ENCODE data around the gene TEX51. TPM values are rescaled to one million over a fixed set of nuclear protein-coding genes. Genes with fewer than 3 reads are reported as not detected.

TEX51 gene
- not detected for total RNA-seq

- Mint-ChIP-seq H3K36me3 (ENCODE audit: low read depth) (no peaks in the 10 kb centered on the region), H3K27me3 (peaks cover 1% of the 10 kb centered on the region), H3K4me1 (no peaks in the 10 kb centered on the region), H3K4me3 (no peak within 1 kb of the TSS), H3K27ac (no peak within 1 kb of the TSS), H3K9me3 (no peaks in the 10 kb centered on the region)
- CTCF ChIA-PET: no interaction called here
- DNase-seq: peak; percentile 2
- POLR2A ChIA-PET: no interaction called here
Measured at GRCh38 chr2:126898636-126899035, at the start of gene TEX51. TEX51 (plus strand) TSS chr2:126898890; CDS start chr2:126898919, 29 bp downstream.

- H3K4me3 Mint-ChIP-seq: no peak overlapping the region
- H3K27me3 Mint-ChIP-seq: peaks cover 9% of the 10 kb centered on the region
- CTCF ChIA-PET: no interaction called here
- DNase-seq: no peak
- POLR2A ChIA-PET: no interaction called here
- no peaks in the 10 kb centered on the region for H3K36me3 Mint-ChIP-seq (ENCODE audit: low read depth)
- no peak overlapping the region for H3K27ac Mint-ChIP-seq
- H3K9me3 Mint-ChIP-seq: no peaks in the 10 kb centered on the region
- no peaks in the 10 kb centered on the region for H3K4me1 Mint-ChIP-seq
Measured at GRCh38 chr2:126849054-126849453, 49.6 kb upstream of the TEX51 start.

- Mint-ChIP-seq H3K9me3 (no peaks in the 10 kb centered on the region), H3K27ac (no peak overlapping the region), H3K36me3 (ENCODE audit: low read depth) (no peaks in the 10 kb centered on the region), H3K4me3 (no peak overlapping the region), H3K4me1 (no peaks in the 10 kb centered on the region), H3K27me3 (peaks cover 9% of the 10 kb centered on the region)
- POLR2A ChIA-PET: no interaction called here
- CTCF ChIA-PET: no interaction called here
- DNase-seq: no peak
Measured at GRCh38 chr2:126849486-126849885, 49.2 kb upstream of the TEX51 start.

GRCh38 chr2:126849991-126850535 is 48.6 kb upstream of the TEX51 start:
- Mint-ChIP-seq H3K36me3 (ENCODE audit: low read depth) (no peaks in the 10 kb centered on the region), H3K9me3 (no peaks in the 10 kb centered on the region), H3K4me1 (no peaks in the 10 kb centered on the region), H3K27ac (no peak overlapping the region), H3K27me3 (peaks cover 11% of the 10 kb centered on the region), H3K4me3 (no peak overlapping the region)
- CTCF ChIA-PET: no interaction called here
- POLR2A ChIA-PET: no interaction called here
- DNase-seq: no peak

- Mint-ChIP-seq H3K27ac (no peak overlapping the region), H3K4me3 (no peak overlapping the region), H3K27me3 (peaks cover 12% of the 10 kb centered on the region), H3K36me3 (ENCODE audit: low read depth) (no peaks in the 10 kb centered on the region), H3K4me1 (no peaks in the 10 kb centered on the region), H3K9me3 (no peaks in the 10 kb centered on the region)
- CTCF ChIA-PET: no interaction called here
- no peak for DNase-seq
- POLR2A ChIA-PET: no interaction called here
Measured at GRCh38 chr2:126850940-126851339, 47.8 kb upstream of the TEX51 start.

GRCh38 chr2:126851756-126852155 is 46.9 kb upstream of the TEX51 start:
- POLR2A ChIA-PET: no interaction called here
- Mint-ChIP-seq H3K27me3 (peaks cover 7% of the 10 kb centered on the region), H3K36me3 (ENCODE audit: low read depth) (no peaks in the 10 kb centered on the region), H3K4me1 (no peaks in the 10 kb centered on the region), H3K4me3 (no peak overlapping the region), H3K27ac (no peak overlapping the region), H3K9me3 (no peaks in the 10 kb centered on the region)
- no peak for DNase-seq
- CTCF ChIA-PET: no interaction called here

- Mint-ChIP-seq H3K4me3 (no peak overlapping the region), H3K27ac (no peak overlapping the region), H3K36me3 (ENCODE audit: low read depth) (no peaks in the 10 kb centered on the region), H3K9me3 (no peaks in the 10 kb centered on the region), H3K27me3 (peaks cover 3% of the 10 kb centered on the region), H3K4me1 (no peaks in the 10 kb centered on the region)
- ChIA-PET CTCF (no interaction called here), POLR2A (no interaction called here)
- DNase-seq: no peak
Measured at GRCh38 chr2:126852361-126852760, 46.3 kb upstream of the TEX51 start.

- peaks cover 3% of the 10 kb centered on the region for H3K27me3 Mint-ChIP-seq
- DNase-seq: no peak
- H3K4me1 Mint-ChIP-seq: no peaks in the 10 kb centered on the region
- H3K4me3 Mint-ChIP-seq: no peak overlapping the region
- H3K27ac Mint-ChIP-seq: no peak overlapping the region
- ChIA-PET POLR2A (no interaction called here), CTCF (no interaction called here)
- no peaks in the 10 kb centered on the region for H3K9me3 Mint-ChIP-seq
- H3K36me3 Mint-ChIP-seq (ENCODE audit: low read depth): no peaks in the 10 kb centered on the region
Measured at GRCh38 chr2:126855606-126856005, 43.1 kb upstream of the TEX51 start.

- POLR2A ChIA-PET: no interaction called here
- Mint-ChIP-seq H3K9me3 (no peaks in the 10 kb centered on the region), H3K27ac (no peak overlapping the region), H3K4me3 (no peak overlapping the region), H3K4me1 (no peaks in the 10 kb centered on the region), H3K36me3 (ENCODE audit: low read depth) (no peaks in the 10 kb centered on the region), H3K27me3 (peaks cover 3% of the 10 kb centered on the region)
- DNase-seq: no peak
- CTCF ChIA-PET: no interaction called here
Measured at GRCh38 chr2:126856403-126856802, 42.3 kb upstream of the TEX51 start.

- ChIA-PET CTCF (no interaction called here), POLR2A (no interaction called here)
- H3K27me3 Mint-ChIP-seq: peaks cover 3% of the 10 kb centered on the region
Measured at GRCh38 chr2:126857502-126857901, 41.2 kb upstream of the TEX51 start.

GRCh38 chr2:126858013-126858412 is 40.7 kb upstream of the TEX51 start:
- ChIA-PET CTCF (no interaction called here), POLR2A (no interaction called here)
- Mint-ChIP-seq H3K9me3 (no peaks in the 10 kb centered on the region), H3K4me3 (no peak overlapping the region), H3K36me3 (ENCODE audit: low read depth) (no peaks in the 10 kb centered on the region), H3K27me3 (peaks cover 3% of the 10 kb centered on the region), H3K4me1 (no peaks in the 10 kb centered on the region), H3K27ac (no peak overlapping the region)
- no peak for DNase-seq

More at GRCh38 chr2:126857502-126857901, 41.2 kb upstream of the TEX51 start:
- no peak overlapping the region for H3K4me3 Mint-ChIP-seq
- H3K27ac Mint-ChIP-seq: no peak overlapping the region
- H3K4me1 Mint-ChIP-seq: no peaks in the 10 kb centered on the region
- DNase-seq: no peak
- no peaks in the 10 kb centered on the region for H3K36me3 Mint-ChIP-seq (ENCODE audit: low read depth)
- H3K9me3 Mint-ChIP-seq: no peaks in the 10 kb centered on the region

GRCh38 chr2:126858436-126858835 is 40.3 kb upstream of the TEX51 start:
- POLR2A ChIA-PET: no interaction called here
- DNase-seq: no peak
- H3K36me3 Mint-ChIP-seq (ENCODE audit: low read depth): no peaks in the 10 kb centered on the region
- H3K4me1 Mint-ChIP-seq: no peaks in the 10 kb centered on the region
- H3K9me3 Mint-ChIP-seq: no peaks in the 10 kb centered on the region
- CTCF ChIA-PET: no interaction called here
- no peak overlapping the region for H3K4me3 Mint-ChIP-seq
- no peak overlapping the region for H3K27ac Mint-ChIP-seq
- H3K27me3 Mint-ChIP-seq: peaks cover 3% of the 10 kb centered on the region

GRCh38 chr2:126858991-126859390 is 39.7 kb upstream of the TEX51 start:
- no peak for DNase-seq
- H3K27ac Mint-ChIP-seq: no peak overlapping the region
- H3K4me1 Mint-ChIP-seq: no peaks in the 10 kb centered on the region
- peaks cover 3% of the 10 kb centered on the region for H3K27me3 Mint-ChIP-seq
- no peak overlapping the region for H3K4me3 Mint-ChIP-seq
- no peaks in the 10 kb centered on the region for H3K36me3 Mint-ChIP-seq (ENCODE audit: low read depth)
- ChIA-PET CTCF (no interaction called here), POLR2A (no interaction called here)
- H3K9me3 Mint-ChIP-seq: no peaks in the 10 kb centered on the region

- DNase-seq: no peak
- CTCF ChIA-PET: no interaction called here
- Mint-ChIP-seq H3K4me3 (no peak overlapping the region), H3K36me3 (ENCODE audit: low read depth) (no peaks in the 10 kb centered on the region), H3K27ac (no peak overlapping the region), H3K9me3 (no peaks in the 10 kb centered on the region), H3K27me3 (peaks cover 3% of the 10 kb centered on the region), H3K4me1 (no peaks in the 10 kb centered on the region)
- POLR2A ChIA-PET: no interaction called here
Measured at GRCh38 chr2:126859631-126860030, 39.1 kb upstream of the TEX51 start.

- no peaks in the 10 kb centered on the region for H3K9me3 Mint-ChIP-seq
- no peaks in the 10 kb centered on the region for H3K36me3 Mint-ChIP-seq (ENCODE audit: low read depth)
- no peak overlapping the region for H3K27ac Mint-ChIP-seq
- ChIA-PET CTCF (no interaction called here), POLR2A (no interaction called here)
- no peaks in the 10 kb centered on the region for H3K4me1 Mint-ChIP-seq
- no peak overlapping the region for H3K4me3 Mint-ChIP-seq
- DNase-seq: no peak
- no peaks in the 10 kb centered on the region for H3K27me3 Mint-ChIP-seq
Measured at GRCh38 chr2:126860385-126860784, 38.3 kb upstream of the TEX51 start.
